Keratinocyte (primary cell): Measurements from ENCODE around the gene RGS2. TPM values are rescaled to one million over a fixed set of nuclear protein-coding genes. Genes with fewer than 3 reads are reported as not detected.

ENCODE experiments used
- DNase-seq: peaks from one replicate; pipeline ENCODE4 v3.0.0-alpha.2; 2011; ENCODE audit warnings: low read depth, missing footprints, low spot score
- FAIRE-seq: peaks from 2 replicates; lab custom pipeline; 2011; peaks lifted over from hg19 to GRCh38; lab: Jason Lieb, UNC
- H2AFZ ChIP-seq: 2 replicates; pipeline ENCODE4 v1.6.0; 2012; ENCODE audit warnings: low read length, control low read depth, inconsistent platforms; ENCODE audit not compliant: control insufficient read depth
- H3K27ac ChIP-seq: 2 replicates; pipeline ENCODE4 v1.5.1; 2011; ENCODE audit warnings: low read length; ENCODE audit not compliant: control insufficient read depth, insufficient read depth
- H3K27me3 ChIP-seq: 3 replicates; pipeline ENCODE4 v1.6.0; 2011; ENCODE audit warnings: low read length; ENCODE audit not compliant: control insufficient read depth, insufficient read depth; ENCODE audit errors: extremely low read depth
- H3K36me3 ChIP-seq, 2 experiments: 2 replicates in 1 of 2; 3 replicates in 1 of 2; pipeline ENCODE4 v1.5.1; 2011; ENCODE audit warnings: low read length in 2 of 2, mild to moderate bottlenecking in 1 of 2; ENCODE audit not compliant: control insufficient read depth in 2 of 2, insufficient read depth in 2 of 2; ENCODE audit errors: extremely low read depth in 1 of 2
- H3K4me1 ChIP-seq: 3 replicates; pipeline ENCODE4 v1.5.1; 2011; ENCODE audit warnings: low read length; ENCODE audit not compliant: control insufficient read depth, insufficient read depth; ENCODE audit errors: extremely low read depth
- H3K4me2 ChIP-seq: 3 replicates; pipeline ENCODE4 v1.6.0; 2011; ENCODE audit warnings: low read depth, low read length; ENCODE audit not compliant: control insufficient read depth, insufficient read depth; ENCODE audit errors: extremely low read depth
- H3K4me3 ChIP-seq, 3 experiments: fragments of 200-600 bp in 1 of 3; sonication (generic) in 1 of 3; 2 replicates in 2 of 3; 3 replicates in 1 of 3; pipeline ENCODE4 v1.5.1; 2011 to 2016; ENCODE audit warnings: low read length in 3 of 3, mild to moderate bottlenecking in 3 of 3, control low read depth in 2 of 3, inconsistent platforms in 1 of 3, low read depth in 1 of 3, mixed read lengths in 1 of 3, mixed run types in 1 of 3, moderate library complexity in 1 of 3; ENCODE audit not compliant: control insufficient read depth in 2 of 3, insufficient read depth in 2 of 3; ENCODE audit errors: extremely low read depth in 1 of 3
- H3K79me2 ChIP-seq: 2 replicates; pipeline ENCODE4 v1.6.0; 2012; ENCODE audit warnings: low read length; ENCODE audit not compliant: control insufficient read depth, insufficient read depth
- H3K9ac ChIP-seq: 3 replicates; pipeline ENCODE4 v1.6.0; 2011; ENCODE audit warnings: low read length; ENCODE audit not compliant: control insufficient read depth, insufficient read depth; ENCODE audit errors: extremely low read depth
- H3K9me1 ChIP-seq: 3 replicates; pipeline ENCODE4 v1.6.0; 2011; ENCODE audit warnings: low read length; ENCODE audit not compliant: control insufficient read depth, insufficient read depth; ENCODE audit errors: extremely low read depth
- H3K9me3 ChIP-seq: 2 replicates; pipeline ENCODE4 v1.5.1; 2012; ENCODE audit warnings: low read depth, low read length; ENCODE audit not compliant: control insufficient read depth
- H4K20me1 ChIP-seq: 3 replicates; pipeline ENCODE4 v1.6.0; 2011; ENCODE audit warnings: low read length; ENCODE audit not compliant: control insufficient read depth, insufficient read depth; ENCODE audit errors: extremely low read depth
- EZH2 ChIP-seq: IDR thresholded peaks from one replicate; pipeline ENCODE4 v1.6.1; 2012; ENCODE audit warnings: inconsistent platforms, mild to moderate bottlenecking, low read length, moderate library complexity
- dilution Hi-C: fragments of 300-500 bp; cut with MboI; formaldehyde crosslinking; loops from one replicate; pipeline ENCODE4 v1.7.0; 2020; ENCODE audit warnings: low sequenced_read_pairs; ENCODE audit not compliant: extremely low pct_ligation_motif_present
- polyA plus RNA-seq, 5 experiments: library from polyadenylated mRNA; depleted of rRNA in 3 of 5; stranded (reverse) in 3 of 5; stranded (forward) in 1 of 5; unstranded in 1 of 5; fragments of >200 nt; gene quantifications; 1 replicate in 1 of 5; 2 replicates in 3 of 5; 3 replicates in 1 of 5; pipeline versions ENCODE4 v1.2.1 to v1.2.3, GENCODE V29; 2011 to 2012; ENCODE audit warnings: missing spikeins in 2 of 5, low read depth in 1 of 5, low replicate concordance in 1 of 5
- TF ChIP-seq, protein P1 (sequence below), 3 experiments: IDR thresholded peaks in 1 of 3; conservative IDR thresholded peaks in 1 of 3; optimal IDR thresholded peaks in 1 of 3; 2 replicates in 2 of 3; 3 replicates in 1 of 3; pipeline versions ENCODE3 to v1.5.1; 2011; ENCODE audit warnings: low read length in 3 of 3, mild to moderate bottlenecking in 3 of 3, moderate library complexity in 2 of 3, control low read depth in 1 of 3, inconsistent platforms in 1 of 3; ENCODE audit not compliant: insufficient read depth in 2 of 3; ENCODE audit errors: extremely low read depth in 1 of 3

RGS2 gene
- polyA plus RNA-seq, 1 donor (not counting 4 experiments of a cell fraction or from before 2014, with no cell fraction given) = 128 TPM

GRCh38 chr1:192802406-192802805 is 6.4 kb upstream of the RGS2 start:
- TF ChIP-seq EZH2 = no peak
- TF ChIP-seq, protein P1, sequence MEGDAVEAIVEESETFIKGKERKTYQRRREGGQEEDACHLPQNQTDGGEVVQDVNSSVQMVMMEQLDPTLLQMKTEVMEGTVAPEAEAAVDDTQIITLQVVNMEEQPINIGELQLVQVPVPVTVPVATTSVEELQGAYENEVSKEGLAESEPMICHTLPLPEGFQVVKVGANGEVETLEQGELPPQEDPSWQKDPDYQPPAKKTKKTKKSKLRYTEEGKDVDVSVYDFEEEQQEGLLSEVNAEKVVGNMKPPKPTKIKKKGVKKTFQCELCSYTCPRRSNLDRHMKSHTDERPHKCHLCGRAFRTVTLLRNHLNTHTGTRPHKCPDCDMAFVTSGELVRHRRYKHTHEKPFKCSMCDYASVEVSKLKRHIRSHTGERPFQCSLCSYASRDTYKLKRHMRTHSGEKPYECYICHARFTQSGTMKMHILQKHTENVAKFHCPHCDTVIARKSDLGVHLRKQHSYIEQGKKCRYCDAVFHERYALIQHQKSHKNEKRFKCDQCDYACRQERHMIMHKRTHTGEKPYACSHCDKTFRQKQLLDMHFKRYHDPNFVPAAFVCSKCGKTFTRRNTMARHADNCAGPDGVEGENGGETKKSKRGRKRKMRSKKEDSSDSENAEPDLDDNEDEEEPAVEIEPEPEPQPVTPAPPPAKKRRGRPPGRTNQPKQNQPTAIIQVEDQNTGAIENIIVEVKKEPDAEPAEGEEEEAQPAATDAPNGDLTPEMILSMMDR (optimal IDR thresholded peaks at IDR 0.05 in 1 of 3, IDR thresholded peaks at IDR 0.05 in 1 of 3, conservative IDR thresholded peaks at IDR 0.05 in 1 of 3; ENCODE audit: extremely low read depth in 1 of 3, insufficient read depth in 2 of 3, low read length in 3 of 3) = no peak
- H3K79me2 ChIP-seq = no peaks in the 10 kb centered on the region
- H4K20me1 ChIP-seq = no peaks in the 10 kb centered on the region
- H3K27ac ChIP-seq = no peak overlapping the region
- H3K9me3 ChIP-seq = no peaks in the 10 kb centered on the region
- DNase-seq = no peak
- no peak overlapping the region for H3K4me3 ChIP-seq
- H3K27me3 ChIP-seq = no peaks in the 10 kb centered on the region
- dilution Hi-C loops = loop anchor here (25.0 kb wide), 1 partner anchor 210 kb away; no protein-coding TSS in a partner anchor
- H3K9ac ChIP-seq = no peak overlapping the region
- H3K36me3 ChIP-seq = no peaks in the 10 kb centered on the region
- no peak overlapping the region for H2AFZ ChIP-seq
- H3K9me1 ChIP-seq = no peaks in the 10 kb centered on the region
- peaks cover 9% of the 10 kb centered on the region for H3K4me1 ChIP-seq
- no peak for FAIRE-seq
- no peak overlapping the region for H3K4me2 ChIP-seq

GRCh38 chr1:192803501-192803900 is 5.3 kb upstream of the RGS2 start:
- Histone ChIP-seq H3K9ac (no peak overlapping the region), H3K4me2 (no peak overlapping the region), H3K4me3 (no peak overlapping the region), H3K4me1 (peaks cover 18% of the 10 kb centered on the region), H3K79me2 (no peaks in the 10 kb centered on the region), H3K36me3 (no peaks in the 10 kb centered on the region), H3K9me1 (no peaks in the 10 kb centered on the region), H4K20me1 (no peaks in the 10 kb centered on the region), H3K27me3 (no peaks in the 10 kb centered on the region), H3K27ac (no peak overlapping the region), H2AFZ (no peak overlapping the region), H3K9me3 (no peaks in the 10 kb centered on the region)
- no peak for FAIRE-seq
- dilution Hi-C loops = loop anchor here (25.0 kb wide), 1 partner anchor 209 kb away; no protein-coding TSS in a partner anchor
- no peak for DNase-seq
- no peak for TF ChIP-seq EZH2

DNA sequence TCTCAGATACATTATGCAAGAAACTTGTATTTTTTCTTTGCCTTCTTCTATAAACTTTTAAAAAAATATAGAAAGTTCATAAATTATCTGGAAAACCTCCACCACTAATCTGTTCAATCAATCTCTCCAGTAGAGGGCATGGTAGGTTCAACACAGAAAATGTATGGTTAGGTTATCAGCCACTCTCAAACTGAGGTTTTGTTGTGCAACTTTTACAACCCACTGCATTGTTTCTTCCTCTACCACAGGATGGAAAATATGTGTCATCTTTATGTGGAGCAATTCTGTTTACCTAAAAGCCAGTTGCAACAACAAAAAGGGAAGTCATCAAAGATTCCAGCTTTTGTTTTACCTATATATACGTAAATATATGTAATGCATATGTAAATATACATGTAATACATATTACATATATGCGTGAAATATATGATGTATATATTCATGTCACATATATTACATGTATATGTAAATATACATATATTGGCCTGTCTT is 3.0 kb upstream of the RGS2 start:
- no peaks in the 10 kb centered on the region for H3K27me3 ChIP-seq
- peaks cover 27% of the 10 kb centered on the region for H3K4me1 ChIP-seq
- peaks cover 6% of the 10 kb centered on the region for H3K79me2 ChIP-seq
- FAIRE-seq (peak; percentile 20), DNase-seq (peak; percentile 86)
- no peaks in the 10 kb centered on the region for H4K20me1 ChIP-seq
- no peaks in the 10 kb centered on the region for H3K9me3 ChIP-seq
- peaks cover 3 to 4% of the 10 kb centered on the region in 2 experiments for H3K36me3 ChIP-seq
- no peak overlapping the region for H3K4me2 ChIP-seq
- dilution Hi-C loops = loop anchor here (25.0 kb wide), 1 partner anchor 206 kb away; no protein-coding TSS in a partner anchor
- H3K27ac ChIP-seq = no peak overlapping the region
- H3K9ac ChIP-seq = no peak overlapping the region
- peaks cover 2% of the 10 kb centered on the region for H3K9me1 ChIP-seq
- H2AFZ ChIP-seq = no peak overlapping the region
- TF ChIP-seq, protein P1 (optimal IDR thresholded peaks at IDR 0.05 in 1 of 3, IDR thresholded peaks at IDR 0.05 in 1 of 3, conservative IDR thresholded peaks at IDR 0.05 in 1 of 3; ENCODE audit: extremely low read depth in 1 of 3, insufficient read depth in 2 of 3, low read length in 3 of 3) = peak in 2 of 3 experiments; percentile 53 to 54
- TF ChIP-seq EZH2 = no peak
- no peak overlapping the region for H3K4me3 ChIP-seq
